HS-5 (cell line): ENCODE results near the gene DDX10.
"Not testable (repeated sequence)": the region's sequence is repeated elsewhere in the genome, so short reads cannot be mapped to it uniquely, and the experiment has no call there.

Experiments used
- DNase-seq: peaks from one replicate; pipeline ENCODE4 v3.0.0-alpha.2; 2012; ENCODE audit warnings: low read depth

The DDX10 gene

DNA sequence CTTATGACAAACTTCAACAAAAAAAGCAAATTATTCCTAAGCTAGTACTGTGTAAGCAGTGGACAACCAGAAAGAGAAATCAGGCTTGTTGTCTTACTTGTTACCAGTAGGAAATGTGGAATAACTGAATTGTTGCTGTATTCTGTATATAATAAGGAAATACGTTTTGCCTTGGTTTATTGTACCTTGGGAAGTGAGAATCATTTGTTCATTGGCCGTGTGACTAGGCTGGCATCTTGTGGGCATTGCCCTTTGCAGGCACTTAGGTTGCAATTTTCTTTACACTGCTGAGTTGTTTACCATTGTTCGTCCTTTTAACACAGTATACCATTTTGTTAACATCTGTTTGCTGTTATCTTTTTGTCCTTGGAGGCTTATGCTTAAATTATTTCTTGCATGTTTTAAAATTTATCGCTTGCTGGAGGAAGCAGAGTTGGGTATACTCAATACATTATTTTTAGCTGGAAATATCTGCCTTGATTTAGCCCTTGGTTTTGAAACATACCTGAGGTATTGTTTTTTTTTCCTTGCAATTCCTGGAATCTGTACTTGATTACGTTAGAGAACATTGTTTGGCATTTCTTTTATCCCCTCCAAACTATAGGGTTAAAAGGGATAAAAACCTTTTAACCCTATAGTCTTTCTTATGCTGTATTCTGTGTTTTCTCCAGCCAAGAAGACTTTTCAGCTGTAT is 109.3 kb downstream of the DDX10 start:
- no peak for DNase-seq

DNA sequence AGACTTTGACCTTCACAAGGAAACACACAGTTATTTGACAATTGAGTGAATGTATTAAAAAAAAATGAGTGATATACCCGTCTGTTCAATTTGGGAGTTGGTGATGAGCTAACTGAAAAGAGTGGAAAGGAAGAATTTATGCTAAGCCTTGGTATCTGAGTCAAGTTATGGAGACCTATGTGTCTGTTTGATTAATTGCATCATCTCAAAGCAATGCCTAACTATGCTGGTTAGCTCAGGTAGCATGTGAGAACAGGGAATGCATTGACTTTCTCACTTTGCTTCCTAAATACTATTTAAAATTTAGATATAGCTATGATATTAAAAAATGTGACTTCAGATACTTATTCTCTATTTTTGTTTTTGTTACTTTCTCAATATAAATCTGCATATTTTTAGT is 110.5 kb downstream of the DDX10 start:
- DNase-seq, result no peak

DNA sequence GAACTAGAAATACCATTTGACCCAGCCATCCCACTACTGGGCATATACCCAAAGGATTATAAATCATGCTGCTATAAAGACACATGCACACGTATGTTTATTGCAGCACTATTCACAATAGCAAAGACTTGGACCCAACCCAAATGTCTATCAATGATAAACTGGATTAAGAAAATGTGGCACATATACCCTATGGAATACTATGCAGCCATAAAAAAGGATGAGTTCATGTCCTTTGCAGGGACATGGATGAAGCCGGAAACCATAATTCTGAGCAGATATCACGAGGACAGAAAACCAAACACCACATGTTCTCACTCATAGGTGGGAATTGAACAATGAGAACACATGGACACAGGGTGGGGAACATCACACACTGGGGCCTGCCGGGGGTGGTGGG is 114.3 kb downstream of the DDX10 start:
- not testable (repeated sequence) for DNase-seq

DNA sequence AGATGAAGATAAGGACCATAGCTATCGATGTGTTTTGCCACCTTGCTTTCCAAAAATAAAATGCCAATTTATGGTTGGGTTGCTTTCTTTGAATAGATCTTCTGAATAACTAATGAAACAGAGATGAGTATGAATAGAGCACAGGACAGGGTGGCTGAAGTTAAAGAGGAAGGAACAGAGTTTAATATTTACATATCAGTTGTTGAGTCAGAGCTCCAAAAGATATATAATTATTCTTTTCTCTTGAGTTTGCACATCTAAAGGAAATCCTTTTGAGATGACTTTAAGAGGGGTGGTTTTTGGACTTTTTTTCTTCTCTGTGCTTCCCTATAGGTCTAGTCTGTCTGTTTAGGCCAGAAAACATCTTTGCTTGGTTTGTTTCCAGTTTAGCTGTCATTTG is 115.2 kb downstream of the DDX10 start:
- DNase-seq, result no peak

DNA sequence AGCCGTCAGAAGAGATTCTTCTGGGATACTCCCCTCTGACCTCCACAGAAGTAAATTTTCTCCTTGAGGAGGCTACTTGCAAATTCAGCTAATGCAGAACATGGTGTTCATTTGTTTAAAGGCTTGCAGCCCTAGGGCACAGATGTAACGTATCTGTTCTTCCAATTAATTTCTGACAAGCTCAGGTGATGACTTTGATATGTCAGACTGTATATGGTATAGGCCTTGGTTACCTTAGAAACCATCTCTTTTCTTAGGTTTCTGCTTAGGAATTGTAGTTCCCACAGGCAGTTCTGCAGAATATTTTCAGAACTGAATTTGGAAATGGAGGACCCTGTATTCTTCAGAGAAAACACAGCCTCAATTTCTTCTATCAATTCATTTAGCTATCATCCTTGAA is 117.1 kb downstream of the DDX10 start:
- no peak for DNase-seq

DNA sequence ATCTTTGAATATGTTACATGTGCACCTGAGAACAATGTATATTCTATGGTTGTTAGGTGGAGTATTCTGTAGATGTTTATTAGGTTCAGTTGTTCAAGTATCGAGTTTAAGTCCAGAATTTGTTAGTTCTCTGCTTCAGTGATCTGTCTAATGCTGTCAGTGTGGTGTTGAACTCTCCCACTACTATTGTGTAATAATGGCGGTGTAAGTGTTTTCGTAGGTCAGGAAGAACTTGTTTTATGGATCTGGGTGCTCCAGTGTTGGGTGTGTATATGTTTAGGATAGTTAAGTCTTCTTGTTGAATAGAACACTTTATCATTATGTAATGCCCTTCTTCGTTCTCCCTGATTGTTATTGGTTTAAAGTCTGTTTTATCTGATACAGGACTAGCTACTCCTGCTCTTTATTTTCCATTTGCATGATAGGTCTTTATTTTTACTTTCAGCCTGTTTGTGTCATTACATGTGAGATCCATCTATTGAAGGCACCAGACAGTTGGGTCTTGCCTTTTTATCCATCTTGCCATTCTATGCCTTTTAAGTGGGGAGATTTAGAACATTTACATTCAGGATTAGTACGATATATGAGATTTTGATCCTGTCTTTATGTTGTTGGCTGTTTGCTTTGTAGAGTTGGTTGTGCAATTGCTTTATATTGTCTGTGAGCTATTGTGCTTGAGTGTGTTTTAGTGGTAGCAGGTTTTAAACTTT is 121.6 kb downstream of the DDX10 start:
- no peak for DNase-seq

DNA sequence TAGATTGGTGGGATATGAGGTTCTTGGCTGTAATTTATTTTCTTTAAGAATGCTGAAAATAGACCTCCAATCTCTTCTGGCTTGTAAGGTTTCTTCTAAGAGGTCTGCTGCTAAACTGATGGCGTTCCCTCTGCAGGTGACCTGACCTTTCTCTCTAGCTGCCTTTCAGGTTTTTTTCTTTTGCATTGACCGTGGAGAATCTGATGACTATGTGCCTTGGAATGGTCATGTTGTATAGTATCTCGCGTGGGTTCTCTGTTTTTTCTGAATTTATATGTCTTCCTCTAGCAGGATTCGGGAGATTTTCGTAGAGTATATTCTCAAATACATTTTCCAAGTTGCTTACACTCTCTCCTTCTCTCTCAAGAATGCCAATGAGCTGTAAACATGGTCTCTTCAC is 122.2 kb downstream of the DDX10 start:
- DNase-seq, result no peak

DNA sequence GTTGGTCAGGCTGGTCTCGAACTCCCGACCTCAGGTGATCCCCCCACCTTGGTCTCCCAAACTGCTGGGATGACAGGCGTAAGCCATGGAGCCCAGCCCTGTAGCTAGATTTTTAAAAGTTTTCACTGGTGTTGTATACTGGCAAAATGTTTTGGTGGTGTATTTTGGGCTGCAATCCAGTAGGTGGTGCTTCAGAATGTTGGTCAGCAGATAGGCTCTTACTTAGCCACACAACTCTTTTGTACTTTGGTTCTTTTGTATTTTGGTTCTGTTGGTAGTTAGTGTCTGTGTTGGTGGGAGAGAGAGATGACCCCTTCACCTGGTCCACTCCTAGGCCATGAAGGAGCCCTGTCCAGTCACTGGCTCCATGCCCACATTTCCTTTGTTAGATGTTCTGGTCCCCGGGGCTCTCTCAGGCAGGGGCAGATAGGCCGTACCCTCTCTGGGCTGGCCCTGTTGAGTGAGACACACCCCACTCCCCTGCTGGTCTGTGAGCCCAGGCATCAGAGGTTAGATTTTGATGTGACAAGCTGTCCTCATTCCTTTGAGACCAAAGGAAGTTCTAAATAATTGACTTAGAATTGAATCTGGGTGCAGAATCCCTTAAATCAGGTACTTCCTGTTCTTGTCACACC is 123.8 kb downstream of the DDX10 start:
- no peak for DNase-seq

DNA sequence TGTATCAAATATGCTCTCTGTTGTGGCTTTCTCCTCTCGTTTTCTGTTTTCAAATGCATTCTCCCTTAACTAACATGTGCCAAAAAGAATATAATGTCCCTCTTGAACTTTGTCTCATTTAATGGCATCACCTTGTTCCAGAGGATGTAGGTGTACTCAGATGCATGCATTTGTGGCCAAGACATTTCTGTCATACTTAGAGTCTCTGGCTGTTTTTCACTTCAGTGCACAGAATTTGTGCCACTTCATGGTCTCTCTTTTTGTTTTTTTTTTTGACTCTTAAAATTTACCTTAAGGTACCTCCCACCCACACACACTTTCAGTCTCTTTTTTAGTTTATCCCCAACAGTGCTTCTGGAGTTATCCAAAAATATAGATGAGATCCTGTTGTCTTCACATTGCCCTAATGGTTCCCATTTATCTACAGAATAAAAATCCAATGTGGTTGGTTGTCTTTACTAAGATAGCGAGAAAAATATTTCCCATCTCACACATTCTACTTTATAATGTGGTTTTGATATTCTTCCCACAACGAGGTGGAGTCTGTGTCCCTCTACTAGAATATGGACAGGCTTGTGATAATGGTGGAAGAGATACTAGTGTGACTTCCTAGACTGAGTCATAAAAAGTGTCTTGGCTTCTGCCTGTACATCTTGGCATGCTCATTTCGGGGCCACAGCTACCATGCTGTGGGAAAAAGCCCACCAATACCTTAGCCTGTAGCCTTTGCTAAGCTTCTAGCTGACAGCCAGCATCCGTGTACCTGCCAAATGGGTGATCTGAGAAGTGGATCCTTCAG is 125.8 kb downstream of the DDX10 start:
- no peak for DNase-seq

DNA sequence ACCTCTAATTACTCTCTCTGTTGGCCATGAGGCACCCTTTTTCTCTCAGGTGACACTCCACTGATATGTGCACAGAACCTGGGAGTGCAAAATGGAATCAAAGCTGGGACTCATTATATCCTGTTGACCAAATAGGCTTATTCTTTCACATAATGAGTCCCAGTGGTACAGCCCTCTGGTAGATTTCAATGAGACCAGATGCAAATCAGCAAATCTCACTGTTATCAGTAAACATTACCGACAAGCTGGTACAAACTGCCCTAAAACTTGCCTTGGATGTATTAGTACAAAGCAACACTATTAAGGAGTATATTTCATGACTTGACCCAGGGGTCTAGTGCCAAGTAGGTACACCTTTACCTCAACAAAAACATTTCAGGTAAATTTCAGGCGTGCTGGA is 128.3 kb downstream of the DDX10 start:
- no peak for DNase-seq

DNA sequence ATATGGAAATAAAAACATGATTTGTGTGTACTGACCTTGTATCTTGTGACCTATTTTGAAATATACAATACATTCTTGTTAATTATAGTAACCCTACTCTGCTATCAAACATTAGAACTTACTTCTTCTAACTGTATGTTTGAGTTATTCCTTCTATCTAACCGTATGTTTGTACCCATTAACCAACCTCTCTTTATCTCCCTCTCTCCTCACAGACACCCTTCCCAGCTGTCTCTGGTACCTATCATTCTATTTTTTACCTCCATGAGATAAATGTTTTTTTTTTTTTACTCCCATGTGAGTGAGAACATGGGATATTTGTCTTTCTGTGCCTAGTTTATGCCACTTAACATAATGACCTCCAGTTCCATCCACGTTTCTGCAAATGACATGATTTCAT is 128.7 kb downstream of the DDX10 start:
- DNase-seq, result no peak

DNA sequence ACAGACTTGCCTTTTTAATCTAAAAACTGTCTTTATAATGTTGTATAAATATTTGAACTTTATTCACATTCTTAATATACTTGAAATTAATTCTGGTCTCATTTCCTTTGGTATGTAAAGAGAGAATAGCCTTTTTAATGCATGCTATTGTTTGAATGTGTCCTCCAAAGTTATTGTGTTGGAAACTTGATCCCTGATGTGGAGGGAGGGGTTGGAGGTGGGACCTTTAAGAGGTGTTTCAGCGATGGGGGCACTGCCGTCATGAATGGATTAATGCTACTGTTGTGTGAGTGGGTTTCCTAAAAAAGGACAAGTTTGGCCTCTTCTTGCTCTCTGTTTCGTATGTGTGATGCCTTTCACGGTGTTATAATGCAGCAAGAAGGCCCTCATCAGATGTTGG is 131.7 kb downstream of the DDX10 start:
- DNase-seq, result no peak

DNA sequence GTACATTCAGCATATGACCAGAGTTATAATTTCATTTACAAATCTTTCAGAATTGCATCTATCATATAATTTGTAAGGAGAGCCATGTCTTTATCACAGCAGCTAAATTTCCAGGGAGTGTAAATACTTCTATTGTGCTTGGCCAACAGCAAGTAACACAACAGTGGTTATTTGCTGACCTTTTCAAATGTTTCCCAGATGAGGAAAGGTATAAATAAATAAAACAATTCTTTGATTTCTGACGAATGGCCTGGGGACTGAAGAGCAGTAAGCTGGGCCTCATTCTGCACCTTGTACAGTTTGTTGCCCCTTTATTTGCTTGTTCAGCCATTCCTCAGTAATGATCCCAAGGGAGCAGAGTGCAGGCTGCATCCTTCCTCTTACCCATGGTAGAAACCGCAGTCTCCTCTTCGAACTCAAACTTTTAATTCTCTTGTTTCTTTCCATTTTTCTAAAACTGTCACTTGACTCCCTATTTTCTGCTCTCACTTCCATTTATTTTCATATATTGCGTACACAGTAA is 132.8 kb downstream of the DDX10 start:
- DNase-seq, result no peak

DNA sequence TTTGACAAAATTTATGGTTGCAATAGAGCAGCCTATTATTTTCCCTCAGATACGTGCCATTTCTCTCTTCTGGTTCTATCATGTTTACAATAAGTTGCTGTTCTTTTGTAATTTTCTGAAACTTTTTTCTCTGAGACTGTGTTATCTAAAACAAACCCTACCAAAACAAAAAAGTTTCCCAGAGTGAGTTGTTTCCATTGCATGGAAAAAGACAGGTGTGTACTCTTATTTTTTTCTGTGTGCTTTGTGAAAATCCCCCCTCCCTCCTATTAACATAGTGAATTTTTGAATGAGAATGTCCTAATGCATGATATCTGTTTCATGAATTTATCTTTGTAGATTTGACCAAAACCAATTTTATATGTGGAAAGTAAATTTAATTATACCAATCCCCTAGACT is 137.6 kb downstream of the DDX10 start:
- no peak for DNase-seq

DNA sequence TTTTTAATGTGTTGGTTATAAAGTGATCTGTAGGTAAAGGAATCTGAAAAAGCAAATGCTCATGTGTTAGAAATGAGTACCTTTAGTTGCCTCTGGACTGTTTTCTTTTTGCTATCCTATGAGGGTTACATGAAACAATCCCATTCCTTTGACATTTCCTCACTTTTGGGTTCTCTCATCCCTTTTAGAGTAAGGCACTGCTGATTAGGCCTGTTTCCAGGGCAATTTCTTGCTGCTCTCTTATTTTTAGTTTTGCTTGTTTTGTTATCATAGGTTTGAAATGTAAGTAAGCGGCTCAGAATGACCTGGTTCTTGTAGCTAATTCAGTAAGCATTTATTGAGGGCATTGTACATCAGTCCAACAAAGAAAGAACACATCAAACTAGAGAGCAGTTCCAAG is 138.9 kb downstream of the DDX10 start:
- no peak for DNase-seq

DNA sequence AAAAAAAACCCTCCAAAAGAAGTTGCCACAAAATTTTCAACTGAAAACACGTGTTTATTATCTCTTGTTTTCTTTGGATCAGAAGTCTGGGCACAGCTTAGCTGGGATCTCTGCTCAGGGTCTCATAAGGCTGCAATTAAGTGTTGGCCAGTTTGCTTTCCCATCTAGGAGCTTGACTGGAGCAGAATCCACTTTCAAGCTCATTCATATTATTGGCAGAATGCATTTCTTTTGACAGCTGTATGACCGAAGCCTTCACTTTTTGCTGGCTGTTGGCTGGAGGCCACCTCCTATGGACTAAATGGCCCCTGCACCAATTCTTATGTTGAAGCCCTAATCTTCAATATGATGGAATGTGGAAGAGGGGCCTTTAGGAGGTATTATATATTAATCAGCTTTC is 139.6 kb downstream of the DDX10 start:
- no peak for DNase-seq

DNA sequence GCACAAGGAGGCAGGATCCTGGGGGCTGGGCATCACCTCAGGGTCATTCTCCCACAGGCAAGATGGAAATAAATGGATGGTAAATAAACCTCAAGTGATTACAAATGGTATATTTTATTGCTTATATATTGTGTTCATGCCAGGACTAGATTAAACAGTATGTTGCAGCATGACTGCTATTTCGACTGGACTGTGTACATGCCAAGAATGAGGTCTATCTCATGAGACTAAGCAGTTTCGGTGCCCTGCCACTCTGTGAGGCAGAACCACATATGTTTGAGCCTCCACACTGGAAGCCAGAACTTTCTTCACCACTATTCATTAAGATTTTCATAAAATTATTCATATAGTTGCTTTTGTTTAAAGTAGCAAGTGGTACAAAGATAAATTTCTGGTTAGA is 140.2 kb downstream of the DDX10 start:
- DNase-seq, result no peak

DNA sequence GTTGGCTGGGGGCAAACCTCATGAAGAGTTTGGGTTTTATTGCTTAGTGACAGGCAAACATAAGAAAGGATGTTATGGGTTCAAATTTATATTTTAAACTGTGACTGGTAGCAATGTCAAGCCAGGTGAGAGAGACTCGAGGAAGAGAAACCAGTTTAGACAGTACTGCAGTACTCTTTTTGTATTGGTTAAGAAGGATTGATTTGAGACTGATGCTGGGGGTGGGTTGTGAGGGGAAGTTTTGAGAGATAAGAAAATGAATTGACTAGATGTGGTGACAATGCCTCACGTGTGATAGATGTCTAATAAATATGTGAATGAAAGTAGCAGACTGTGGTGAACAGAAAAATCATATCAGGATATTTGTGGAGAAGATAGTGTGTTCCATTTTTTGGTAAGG is 142.4 kb downstream of the DDX10 start:
- DNase-seq, result no peak

DNA sequence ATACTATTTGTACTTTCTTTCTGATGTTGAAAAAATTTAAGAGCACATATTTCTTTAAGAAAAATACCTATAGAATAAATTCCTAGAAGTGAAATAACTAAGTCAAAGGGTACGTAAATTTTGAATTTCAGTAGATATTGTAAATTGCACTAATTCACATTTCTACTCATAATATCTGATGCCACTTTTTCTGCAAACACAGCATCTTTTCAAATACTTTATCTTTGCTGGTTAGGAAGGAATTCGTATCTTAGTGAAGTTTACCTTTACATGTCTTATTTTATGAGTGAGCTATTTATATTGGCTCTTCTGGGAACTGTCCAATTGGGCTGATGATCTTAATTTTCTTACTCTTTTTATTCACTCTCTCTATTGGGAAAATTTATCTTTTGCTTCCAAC is 148.2 kb downstream of the DDX10 start:
- DNase-seq, result no peak

DNA sequence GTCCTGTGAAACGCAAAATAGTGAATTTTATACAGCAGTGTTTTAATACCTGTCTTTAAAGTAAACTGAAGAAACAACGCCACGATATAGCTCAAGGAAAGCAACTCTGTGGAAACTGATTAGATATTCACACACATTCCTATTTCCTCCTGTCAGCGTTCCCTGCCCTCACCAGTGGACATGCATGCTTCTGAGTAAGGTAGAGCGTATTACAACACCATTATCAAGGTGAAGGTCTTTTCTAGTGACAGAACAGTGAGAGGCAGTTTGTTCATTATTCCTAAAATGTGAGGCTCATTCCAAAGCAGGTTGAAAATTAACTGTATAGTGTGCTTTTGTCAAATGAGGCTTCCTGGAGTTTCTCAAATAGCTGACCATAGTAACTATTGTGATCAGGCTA is 153.1 kb downstream of the DDX10 start:
- no peak for DNase-seq

DNA sequence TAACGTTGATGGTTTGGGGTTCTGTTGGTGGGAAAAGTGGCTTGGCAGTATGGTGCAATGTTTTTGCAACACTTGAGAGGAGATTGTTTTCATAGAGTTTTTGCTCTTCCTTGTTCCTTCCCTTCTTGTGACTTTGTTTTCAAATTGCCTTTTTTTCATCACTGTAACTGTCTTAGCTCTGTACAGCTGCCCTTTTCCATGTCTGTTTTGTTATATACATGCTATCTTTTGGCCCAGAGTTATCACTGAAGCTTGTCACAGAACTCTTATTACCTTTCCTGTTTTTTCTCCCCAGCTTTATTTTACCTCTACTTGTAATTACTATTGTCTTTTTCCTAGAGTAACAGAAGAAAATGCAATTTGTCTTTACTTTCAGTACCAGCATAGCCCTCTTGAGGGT is 154.1 kb downstream of the DDX10 start:
- no peak for DNase-seq

DNA sequence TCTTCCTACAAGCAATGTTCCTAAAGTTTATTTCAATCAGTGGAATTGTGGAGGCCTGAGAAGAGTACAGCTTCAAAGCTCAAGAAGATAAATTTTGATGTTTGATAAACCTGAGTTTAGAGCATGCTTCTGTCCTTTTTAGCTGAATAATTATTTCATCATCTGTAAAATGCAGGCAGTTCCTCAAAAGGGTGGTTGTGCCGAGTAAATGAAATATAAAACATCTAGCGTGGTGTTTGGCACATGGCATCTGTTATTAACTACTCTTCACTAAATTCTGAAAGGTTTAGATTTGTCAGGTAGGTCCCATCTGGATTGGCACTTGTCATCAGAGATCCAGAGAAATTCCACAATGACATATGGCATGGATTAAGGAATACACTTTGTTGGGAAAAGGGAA is 155.1 kb downstream of the DDX10 start:
- DNase-seq, result no peak

DNA sequence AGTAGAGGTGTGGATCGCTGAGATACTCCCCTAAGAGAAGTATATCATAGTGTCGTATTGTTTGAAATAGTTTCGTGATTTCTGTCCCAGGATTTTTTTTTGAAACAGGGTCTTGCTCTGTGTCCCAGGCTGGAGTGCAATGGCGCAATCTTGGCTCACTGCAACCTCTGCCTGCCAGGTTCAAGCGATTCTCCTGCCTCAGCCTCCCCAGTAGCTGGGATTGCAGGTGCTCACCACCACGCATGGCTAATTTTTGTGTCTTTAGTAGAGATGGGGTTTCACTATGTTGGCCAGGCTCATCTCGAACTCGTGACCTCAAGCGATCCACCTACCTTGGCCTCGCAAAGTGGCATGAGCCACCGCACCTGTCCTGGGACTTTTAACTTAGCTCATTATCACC is 159.1 kb downstream of the DDX10 start:
- not testable (repeated sequence) for DNase-seq
